ENCODE measurements around the gene OBI1.
A peak's percentile ranks its signal among the peaks of the same experiment; 100 is the strongest.
"Not testable (repeated sequence)": the region's sequence is repeated elsewhere in the genome, so short reads cannot be mapped to it uniquely, and the experiment has no call there.

The OBI1 gene

GRCh38 chr13:78649997-78650716 lies 8.8 kb downstream of the OBI1 start:
- peaks cover 2% of the 10 kb centered on the region for H3K36me3 ChIP-seq (replicated peaks; ENCODE audit: low read depth, low read length)
- H3K4me3 ChIP-seq (ENCODE audit: low read length): no peak overlapping the region
- no peak overlapping the region for H3K9ac ChIP-seq (ENCODE audit: low read length)
- H3K4me2 ChIP-seq (ENCODE audit: low read length): no peak overlapping the region; the same call in 1 of the 2 replicates
- no peak overlapping the region for H2AFZ ChIP-seq (ENCODE audit: low read depth, low read length)
- peaks cover 100% of the 10 kb centered on the region for H3K79me2 ChIP-seq (ENCODE audit: low read length)
- no peak for TF ChIP-seq EZH2phosphoT487 (IDR thresholded peaks at IDR 0.05; ENCODE audit: low read depth)
- TF ChIP-seq CTCF (IDR thresholded peaks at IDR 0.05; ENCODE audit: low read depth, low read length): no peak
- peaks cover 97% of the 10 kb centered on the region for H4K20me1 ChIP-seq (ENCODE audit: insufficient read depth, low read length)
- no peaks in the 10 kb centered on the region for H3K27me3 ChIP-seq (ENCODE audit: low read depth, low read length)
- no peaks in the 10 kb centered on the region for H3K9me3 ChIP-seq (ENCODE audit: insufficient read depth, low read length)
- H3K27ac ChIP-seq (ENCODE audit: low read length): no peak overlapping the region
- peaks cover 12% of the 10 kb centered on the region for H3K4me1 ChIP-seq (ENCODE audit: low read length)

GRCh38 chr13:78647109-78647678 lies 11.8 kb downstream of the OBI1 start:
- H3K79me2 ChIP-seq (ENCODE audit: low read length): peaks cover 96% of the 10 kb centered on the region
- H3K9me3 ChIP-seq (ENCODE audit: insufficient read depth, low read length); H2AFZ ChIP-seq (ENCODE audit: low read depth, low read length); H3K27me3 ChIP-seq (ENCODE audit: low read depth, low read length); H3K27ac ChIP-seq (ENCODE audit: low read length); H3K4me3 ChIP-seq (ENCODE audit: low read length); H3K4me2 ChIP-seq (ENCODE audit: low read length); H3K36me3 ChIP-seq (replicated peaks; ENCODE audit: low read depth, low read length); H3K9ac ChIP-seq (ENCODE audit: low read length): not testable (repeated sequence)
- peaks cover 92% of the 10 kb centered on the region for H4K20me1 ChIP-seq (ENCODE audit: insufficient read depth, low read length)
- peaks cover 12% of the 10 kb centered on the region for H3K4me1 ChIP-seq (ENCODE audit: low read length)

GRCh38 chr13:78638216-78638615 lies 20.7 kb downstream of the OBI1 start:
- peaks cover 27% of the 10 kb centered on the region for H3K79me2 ChIP-seq (ENCODE audit: low read length)
- H3K4me3 ChIP-seq (ENCODE audit: low read length): peak overlapping the region; percentile 28
- TF ChIP-seq EZH2phosphoT487 (IDR thresholded peaks at IDR 0.05; ENCODE audit: low read depth) (no peak), CTCF (IDR thresholded peaks at IDR 0.05; ENCODE audit: low read depth, low read length) (no peak)
- H3K36me3 ChIP-seq (replicated peaks; ENCODE audit: low read depth, low read length): peaks cover 52% of the 10 kb centered on the region
- H3K4me1 ChIP-seq (ENCODE audit: low read length): peaks cover 46% of the 10 kb centered on the region
- H3K9me3 ChIP-seq (ENCODE audit: insufficient read depth, low read length): no peaks in the 10 kb centered on the region
- H2AFZ ChIP-seq (ENCODE audit: low read depth, low read length): no peak overlapping the region
- peak overlapping the region; percentile 53 for H3K27ac ChIP-seq (ENCODE audit: low read length)
- no peak overlapping the region for H3K9ac ChIP-seq (ENCODE audit: low read length)
- H3K4me2 ChIP-seq (ENCODE audit: low read length): peak overlapping the region; percentile 71
- H4K20me1 ChIP-seq (ENCODE audit: insufficient read depth, low read length): peaks cover 43% of the 10 kb centered on the region
- no peaks in the 10 kb centered on the region for H3K27me3 ChIP-seq (ENCODE audit: low read depth, low read length)

- H3K4me1 ChIP-seq (ENCODE audit: low read length): peaks cover 46% of the 10 kb centered on the region
- peaks cover 17% of the 10 kb centered on the region; the same call in 1 of the 2 replicates for H3K79me2 ChIP-seq (ENCODE audit: low read length)
- no peak overlapping the region for H3K27ac ChIP-seq (ENCODE audit: low read length)
- H4K20me1 ChIP-seq (ENCODE audit: insufficient read depth, low read length): peaks cover 37% of the 10 kb centered on the region
- no peak overlapping the region for H2AFZ ChIP-seq (ENCODE audit: low read depth, low read length)
- H3K9ac ChIP-seq (ENCODE audit: low read length): no peak overlapping the region
- no peaks in the 10 kb centered on the region for H3K27me3 ChIP-seq (ENCODE audit: low read depth, low read length)
- H3K4me2 ChIP-seq (ENCODE audit: low read length): no peak overlapping the region
- no peak overlapping the region for H3K4me3 ChIP-seq (ENCODE audit: low read length)
- H3K9me3 ChIP-seq (ENCODE audit: insufficient read depth, low read length): no peaks in the 10 kb centered on the region
- H3K36me3 ChIP-seq (replicated peaks; ENCODE audit: low read depth, low read length): peaks cover 60% of the 10 kb centered on the region
- TF ChIP-seq CTCF (IDR thresholded peaks at IDR 0.05; ENCODE audit: low read depth, low read length) (no peak), EZH2phosphoT487 (IDR thresholded peaks at IDR 0.05; ENCODE audit: low read depth) (no peak)
Observed at GRCh38 chr13:78636495-78636894, 22.5 kb downstream of the OBI1 start.

Measured in OCI-LY3 (cell line).